Type B pancreatic cell (in vitro differentiated cells): ENCODE results near the gene OLIG2. TPM values are rescaled to one million over a fixed set of nuclear protein-coding genes. Genes with fewer than 3 reads are reported as not detected.

Source experiments
- DNase-seq: peaks from one replicate; pipeline ENCODE4 v3.0.0; 2021; ENCODE audit warnings: mixed read lengths; ENCODE audit not compliant: unreplicated experiment; ENCODE audit errors: extremely low spot score
- H3K27ac Mint-ChIP-seq: 2 replicates; pipeline ENCODE4 v1.8.0; 2021; ENCODE audit warnings: mild to moderate bottlenecking, mixed read lengths
- H3K27me3 Mint-ChIP-seq: 2 replicates; pipeline ENCODE4 v1.8.0; 2021; ENCODE audit warnings: mixed read lengths
- H3K36me3 Mint-ChIP-seq: 2 replicates; pipeline ENCODE4 v1.8.0; 2021; ENCODE audit warnings: mixed read lengths
- H3K4me1 Mint-ChIP-seq: one replicate; pipeline ENCODE4 v1.8.0; 2021; ENCODE audit warnings: mixed read lengths; ENCODE audit not compliant: unreplicated experiment
- H3K4me3 Mint-ChIP-seq: 2 replicates; pipeline ENCODE4 v1.8.0; 2021; ENCODE audit warnings: mild to moderate bottlenecking, mixed read lengths
- H3K9me3 Mint-ChIP-seq: 2 replicates; pipeline ENCODE4 v1.8.0; 2021; ENCODE audit warnings: mixed read lengths
- CTCF ChIP-seq: fragments of 200-600 bp; sonication (generic); conservative IDR thresholded peaks from 2 replicates; pipeline ENCODE4 v1.5.0; 2021; ENCODE audit warnings: antibody characterized with exemption, mild to moderate bottlenecking
- total RNA-seq: library from RNA; stranded (reverse); gene quantifications from 2 replicates; pipeline ENCODE4 v1.2.1, GENCODE V29; 2021; ENCODE audit warnings: low replicate concordance

Gene OLIG2
- total RNA-seq, 1 donor from 2014 or later, result 1.4 TPM

- Mint-ChIP-seq H3K4me1 (peaks cover 4% of the 10 kb centered on the region), H3K27ac (no peak overlapping the region), H3K9me3 (peaks cover 3% of the 10 kb centered on the region), H3K4me3 (no peak overlapping the region), H3K27me3 (peaks cover 91% of the 10 kb centered on the region), H3K36me3 (no peaks in the 10 kb centered on the region)
- no peak for DNase-seq
- TF ChIP-seq CTCF, result no peak
Measured at GRCh38 chr21:33063375-33063883, 37.7 kb downstream of the OLIG2 start.

GRCh38 chr21:33063907-33064622 lies 38.3 kb downstream of the OLIG2 start:
- Mint-ChIP-seq H3K27me3 (peaks cover 92% of the 10 kb centered on the region), H3K4me1 (peaks cover under 1% of the 10 kb centered on the region), H3K27ac (no peak overlapping the region), H3K4me3 (no peak overlapping the region), H3K36me3 (no peaks in the 10 kb centered on the region), H3K9me3 (peaks cover 5% of the 10 kb centered on the region)
- no peak for DNase-seq
- peak; percentile 49 for TF ChIP-seq CTCF

- no peaks in the 10 kb centered on the region for H3K36me3 Mint-ChIP-seq
- H3K27me3 Mint-ChIP-seq, result peaks cover 92% of the 10 kb centered on the region
- no peak for TF ChIP-seq CTCF
- H3K4me1 Mint-ChIP-seq, result no peaks in the 10 kb centered on the region
- no peak for DNase-seq
- H3K27ac Mint-ChIP-seq, result no peak overlapping the region
- peaks cover 5% of the 10 kb centered on the region for H3K9me3 Mint-ChIP-seq
- no peak overlapping the region for H3K4me3 Mint-ChIP-seq
Measured at GRCh38 chr21:33064623-33065390, 39.1 kb downstream of the OLIG2 start.

GRCh38 chr21:33067043-33067442 lies 41.3 kb downstream of the OLIG2 start:
- H3K4me3 Mint-ChIP-seq, result no peak overlapping the region
- H3K27ac Mint-ChIP-seq, result no peak overlapping the region
- H3K4me1 Mint-ChIP-seq, result no peaks in the 10 kb centered on the region
- TF ChIP-seq CTCF, result no peak
- H3K36me3 Mint-ChIP-seq, result no peaks in the 10 kb centered on the region
- no peak for DNase-seq
- peaks cover 5% of the 10 kb centered on the region for H3K9me3 Mint-ChIP-seq
- H3K27me3 Mint-ChIP-seq, result peaks cover 83% of the 10 kb centered on the region

GRCh38 chr21:33067457-33067856 lies 41.7 kb downstream of the OLIG2 start:
- DNase-seq, result no peak
- Mint-ChIP-seq H3K9me3 (peaks cover 5% of the 10 kb centered on the region), H3K36me3 (no peaks in the 10 kb centered on the region), H3K4me3 (no peak overlapping the region), H3K27ac (no peak overlapping the region), H3K27me3 (peaks cover 85% of the 10 kb centered on the region), H3K4me1 (no peaks in the 10 kb centered on the region)
- no peak for TF ChIP-seq CTCF
